Hematopoietic multipotent progenitor cell treated with erythropoietin and hydrocortisone succinate and interleukin-3 and kit ligand, for 8 days (in vitro differentiated cells): ENCODE data around the gene SLC37A2.
"Not testable (repeated sequence)": the region's sequence is repeated elsewhere in the genome, so short reads cannot be mapped to it uniquely, and the experiment has no call there.

Source experiments
- DNase-seq: peaks from one replicate; pipeline ENCODE4 v3.0.0-alpha.2; 2015

Gene SLC37A2

DNA sequence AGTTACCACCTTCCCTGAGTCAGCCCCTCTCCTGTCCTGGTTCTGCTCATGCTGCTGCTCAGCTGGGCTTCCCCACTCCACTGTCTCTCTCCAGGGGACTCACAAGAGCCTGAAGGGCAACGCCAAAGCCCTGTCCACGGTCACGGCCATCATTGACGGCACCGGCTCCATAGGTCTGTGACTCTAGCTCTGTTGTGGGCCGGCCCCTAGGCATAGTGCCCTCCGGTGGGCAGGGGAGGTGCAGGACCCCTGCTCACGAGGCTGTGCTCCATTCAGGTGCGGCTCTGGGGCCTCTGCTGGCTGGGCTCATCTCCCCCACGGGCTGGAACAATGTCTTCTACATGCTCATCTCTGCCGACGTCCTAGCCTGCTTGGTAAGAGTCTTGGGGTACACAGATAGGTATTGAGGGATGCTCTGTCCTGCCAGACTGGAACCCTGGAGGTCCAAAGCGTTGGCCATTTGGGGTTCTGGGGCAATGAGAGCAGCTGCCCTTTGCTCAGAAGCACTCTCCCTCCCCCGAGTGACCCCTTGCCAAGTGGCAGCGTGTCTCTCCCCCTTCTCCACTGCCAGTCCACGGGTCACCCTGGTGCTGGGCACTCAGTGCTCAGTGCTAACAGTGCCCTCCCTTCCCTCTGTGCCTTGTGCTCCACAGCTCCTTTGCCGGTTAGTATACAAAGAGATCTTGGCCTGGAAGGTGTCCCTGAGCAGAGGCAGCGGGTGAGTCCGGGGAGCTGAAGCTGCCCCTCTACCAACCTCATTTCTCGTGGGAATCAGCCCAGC is 22.4 kb downstream of the SLC37A2 start:
- DNase-seq, result no peak

- no peak for DNase-seq
Observed at GRCh38 chr11:125086633-125087296, 23.7 kb downstream of the SLC37A2 start.

DNA sequence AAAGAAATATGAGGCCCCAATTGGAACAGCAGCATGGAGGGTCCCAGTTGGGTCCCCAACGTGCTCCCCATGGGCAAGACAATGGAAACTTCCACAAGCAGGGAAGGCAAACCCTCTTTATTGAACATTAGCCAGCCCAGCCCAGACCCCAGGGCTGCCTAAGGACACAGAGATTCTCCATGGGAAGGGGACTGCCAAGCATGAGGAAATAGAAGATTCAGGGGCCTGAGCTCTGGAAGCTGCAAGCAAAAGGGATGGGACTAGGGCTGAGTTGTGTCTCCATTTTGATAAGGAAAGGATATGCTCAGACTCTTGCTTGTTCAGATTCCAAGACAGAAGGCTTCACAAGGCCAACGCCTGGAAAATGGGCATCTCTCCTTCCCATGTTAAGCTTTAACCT is 25.0 kb downstream of the SLC37A2 start:
- DNase-seq, result no peak

GRCh38 chr11:125088576-125089455 is 25.7 kb downstream of the SLC37A2 start:
- DNase-seq, result no peak

GRCh38 chr11:125089481-125089880 is 26.4 kb downstream of the SLC37A2 start:
- DNase-seq, result not testable (repeated sequence)

DNA sequence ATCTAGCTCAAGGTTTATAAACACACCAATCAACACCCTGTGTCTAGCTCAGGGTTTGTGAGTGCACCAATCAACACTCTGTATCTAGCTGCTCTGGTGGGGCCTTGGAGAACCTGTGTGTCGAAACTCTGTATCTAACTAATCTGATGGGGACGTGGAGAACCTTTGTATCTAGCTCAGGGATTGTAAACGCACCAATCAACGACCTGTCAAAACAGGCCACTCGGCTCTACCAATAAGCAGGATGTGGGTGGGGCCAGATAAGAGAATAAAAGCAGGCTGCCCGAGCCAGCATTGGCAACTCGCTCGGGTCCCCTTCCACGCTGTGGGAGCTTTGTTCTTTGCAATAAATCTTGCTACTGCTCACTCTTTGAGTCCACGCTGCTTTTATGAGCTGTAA is 27.0 kb downstream of the SLC37A2 start:
- DNase-seq, result not testable (repeated sequence)

DNA sequence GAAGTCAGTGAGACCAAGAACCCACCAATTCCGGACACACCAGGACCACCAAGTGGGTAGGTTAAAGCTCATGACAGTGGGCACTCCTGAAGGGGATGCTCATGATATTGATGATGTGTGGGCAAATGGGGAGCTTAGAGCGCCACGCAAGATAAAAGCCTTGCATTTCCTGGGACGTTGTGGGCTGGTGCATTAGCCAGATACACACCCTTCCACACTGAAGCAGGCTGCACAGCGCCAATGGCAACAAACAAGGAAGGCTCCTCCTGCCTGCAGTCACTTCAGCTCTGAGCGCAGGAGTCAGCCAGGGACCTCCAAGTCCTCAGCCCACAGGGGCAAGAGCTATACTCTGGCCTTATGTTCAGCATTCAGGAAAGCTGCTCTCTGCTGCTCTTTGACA is 27.7 kb downstream of the SLC37A2 start:
- DNase-seq, result no peak

- peak; percentile 60 for DNase-seq
Observed at GRCh38 chr11:125091247-125091876, 28.3 kb downstream of the SLC37A2 start.

GRCh38 chr11:125091877-125092664 is 29.0 kb downstream of the SLC37A2 start:
- DNase-seq, result no peak

DNA sequence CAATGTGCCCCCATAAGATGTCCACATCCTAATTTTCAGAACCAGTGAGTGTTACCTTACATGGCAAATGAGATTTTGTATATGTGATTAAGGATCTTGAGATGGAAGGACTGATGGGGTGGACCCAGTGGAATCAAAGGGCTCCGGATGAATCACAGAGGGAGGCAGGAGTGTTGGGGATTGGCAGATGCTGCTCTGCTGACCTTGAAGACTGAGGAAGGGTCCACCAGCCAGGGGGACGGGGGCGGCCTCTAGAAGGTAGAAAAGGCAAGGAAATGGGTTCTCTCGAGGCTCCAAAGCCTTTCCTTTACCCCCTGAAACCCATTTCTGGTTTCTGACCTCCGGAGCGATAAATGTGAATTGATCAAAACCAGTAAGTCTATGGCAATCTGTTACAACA is 29.6 kb downstream of the SLC37A2 start:
- DNase-seq, result no peak

DNA sequence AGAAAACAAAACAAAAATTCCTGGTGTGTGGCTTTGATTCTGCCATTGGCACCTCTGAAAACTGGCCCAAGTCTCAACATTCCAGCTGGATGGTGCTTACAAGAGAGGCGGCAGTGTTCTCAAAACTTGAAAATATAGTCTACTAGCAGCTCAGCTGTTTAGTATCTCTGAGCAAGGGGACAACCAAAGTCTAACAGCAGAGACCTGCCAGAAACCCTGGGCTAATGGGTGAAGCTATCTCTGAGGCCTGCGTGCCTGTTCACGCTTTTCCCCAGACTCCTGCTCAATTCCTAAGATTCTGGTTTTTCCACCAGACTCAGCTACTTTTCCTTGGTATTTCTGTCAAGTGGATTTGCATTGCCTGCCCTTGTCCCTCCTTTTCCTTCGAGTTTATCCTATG is 30.4 kb downstream of the SLC37A2 start:
- DNase-seq, result no peak

DNA sequence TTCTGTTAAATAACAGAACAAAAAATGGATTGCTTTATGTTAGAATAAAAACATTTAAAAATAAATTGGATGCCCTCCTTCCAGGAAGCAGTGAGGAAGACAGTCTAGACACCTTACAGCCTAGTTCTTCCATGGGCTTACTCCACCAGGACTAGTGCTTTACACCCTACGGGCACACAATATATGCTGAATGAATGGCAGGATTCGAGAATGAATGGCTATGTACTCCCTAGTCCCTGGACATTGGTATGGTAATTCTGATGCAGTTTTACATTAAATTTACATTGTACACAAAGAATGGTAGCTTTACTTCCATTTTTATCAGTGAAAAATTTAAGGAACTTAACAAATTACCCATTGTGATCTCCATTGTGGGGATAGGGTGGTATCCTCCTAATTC is 31.6 kb downstream of the SLC37A2 start:
- no peak for DNase-seq

DNA sequence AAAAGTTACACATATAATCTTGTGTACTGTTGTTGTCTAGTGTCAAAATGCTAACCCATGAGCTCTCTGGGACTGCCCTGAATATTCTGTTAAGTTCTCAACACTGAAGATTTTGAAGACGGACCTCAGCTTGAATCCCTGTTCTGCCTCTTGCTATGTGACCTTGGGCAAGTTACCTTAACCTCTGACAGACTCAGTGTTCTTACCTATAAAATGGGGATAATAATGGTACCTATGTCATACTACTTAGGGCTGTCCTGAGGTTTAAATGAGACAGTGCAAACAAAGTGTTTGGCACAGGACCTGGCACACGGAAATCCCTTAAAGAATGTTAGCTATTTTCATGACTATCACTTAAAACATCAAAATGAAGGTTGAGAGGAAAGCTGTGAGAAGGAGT is 37.0 kb downstream of the SLC37A2 start:
- no peak for DNase-seq

DNA sequence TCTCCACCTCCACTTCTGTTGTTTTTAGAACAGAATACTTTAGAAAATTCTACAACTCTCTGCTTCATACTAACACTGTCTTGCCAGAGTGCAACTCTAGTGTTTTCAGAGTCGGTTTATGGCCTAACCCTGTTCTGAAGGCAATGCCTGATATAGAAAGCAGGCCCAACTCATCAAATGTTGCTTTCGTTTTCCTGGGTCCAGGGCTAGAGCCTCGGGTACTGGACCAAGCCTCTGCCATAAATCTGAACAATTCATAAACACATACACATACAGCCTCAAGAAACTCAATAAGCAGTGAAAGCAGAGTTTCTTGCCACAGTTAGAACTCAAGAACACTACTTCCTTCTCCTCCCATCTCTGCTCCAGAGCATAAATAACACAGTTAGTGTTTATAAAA is 38.5 kb downstream of the SLC37A2 start:
- no peak for DNase-seq

- DNase-seq, result no peak
Observed at GRCh38 chr11:125102025-125102424, 38.9 kb downstream of the SLC37A2 start.

DNA sequence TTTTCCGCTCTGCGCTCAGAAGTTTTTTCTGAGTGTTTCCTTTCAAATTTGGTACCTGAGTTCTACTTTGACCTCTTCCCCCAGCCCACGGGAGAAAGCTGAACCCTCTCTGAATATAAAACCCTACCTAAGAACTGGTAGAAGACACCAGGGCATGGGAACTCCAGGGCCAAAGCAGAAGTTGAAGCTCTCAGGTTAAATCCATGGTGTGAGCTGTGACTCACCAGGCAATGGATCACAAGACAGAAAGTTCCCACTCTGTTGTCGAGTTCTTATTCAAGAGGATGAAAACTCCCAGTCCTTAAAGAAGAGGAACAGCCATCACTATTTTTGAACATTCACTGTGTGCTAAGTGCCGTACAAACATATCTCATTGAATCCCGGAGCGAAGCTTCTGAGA is 39.4 kb downstream of the SLC37A2 start:
- no peak for DNase-seq

GRCh38 chr11:125105926-125106325 is 42.8 kb downstream of the SLC37A2 start:
- DNase-seq, result no peak

- no peak for DNase-seq
Observed at GRCh38 chr11:125108469-125108868, 45.4 kb downstream of the SLC37A2 start.

GRCh38 chr11:125110506-125110905 is 47.4 kb downstream of the SLC37A2 start:
- DNase-seq, result peak; percentile 65

GRCh38 chr11:125111001-125111342 is 47.9 kb downstream of the SLC37A2 start:
- DNase-seq, result peak; percentile 44

- DNase-seq, result peak; percentile 99
Observed at GRCh38 chr11:125111343-125112207, 48.5 kb downstream of the SLC37A2 start, which contains the start of gene TMEM218. Gene TMEM218 (minus strand): TSS chr11:125111626. CDS start chr11:125102241, 9,385 bp downstream.
